Muscle of arm (tissue), 12 donors: ENCODE measurements around the gene ADD2. TPM values are rescaled to one million over a fixed set of nuclear protein-coding genes. Genes with fewer than 3 reads are reported as not detected.
"Not testable (repeated sequence)": the region's sequence is repeated elsewhere in the genome, so short reads cannot be mapped to it uniquely, and the experiment has no call there.

Experiments
- DNase-seq: peaks from one replicate; pipeline ENCODE4 v3.0.0-alpha.2; 2013
- polyA plus RNA-seq, 12 donors: library from polyadenylated mRNA; unstranded; fragments of 120-200 nt; gene quantifications; one replicate each; pipeline ENCODE4 v1.2.1, GENCODE V29; 2013; ENCODE audit not compliant: insufficient read length in 12 of 12

ADD2 gene
- polyA plus RNA-seq, 12 donors = 1.8 to 11.6 (median 2.7) TPM; not detected in 1

GRCh38 chr2:70753031-70753430, 15.0 kb downstream of the ADD2 start:
- no peak for DNase-seq

- no peak for DNase-seq
Observed at GRCh38 chr2:70752396-70752795, 15.6 kb downstream of the ADD2 start.

GRCh38 chr2:70751881-70752280, 16.1 kb downstream of the ADD2 start:
- DNase-seq = no peak

GRCh38 chr2:70750320-70750719, 17.7 kb downstream of the ADD2 start:
- DNase-seq = no peak

- DNase-seq = no peak
Observed at GRCh38 chr2:70748002-70748784, 19.8 kb downstream of the ADD2 start.

GRCh38 chr2:70747284-70747683, 20.7 kb downstream of the ADD2 start:
- no peak for DNase-seq

- no peak for DNase-seq
Observed at GRCh38 chr2:70746094-70746974, 21.7 kb downstream of the ADD2 start.

GRCh38 chr2:70745276-70745825, 22.6 kb downstream of the ADD2 start:
- no peak for DNase-seq

GRCh38 chr2:70744397-70744796, 23.6 kb downstream of the ADD2 start:
- DNase-seq = no peak

- no peak for DNase-seq
Observed at GRCh38 chr2:70743677-70744076, 24.3 kb downstream of the ADD2 start.

- no peak for DNase-seq
Observed at GRCh38 chr2:70743068-70743467, 24.9 kb downstream of the ADD2 start.

- not testable (repeated sequence) for DNase-seq
Observed at GRCh38 chr2:70739492-70739891, 28.5 kb downstream of the ADD2 start.

GRCh38 chr2:70738159-70738558, 29.8 kb downstream of the ADD2 start:
- no peak for DNase-seq

- DNase-seq = no peak
Observed at GRCh38 chr2:70735071-70735470, 32.9 kb downstream of the ADD2 start.

- no peak for DNase-seq
Observed at GRCh38 chr2:70733646-70734180, 34.3 kb downstream of the ADD2 start.

GRCh38 chr2:70732766-70733645, 35.0 kb downstream of the ADD2 start:
- DNase-seq = no peak

GRCh38 chr2:70730730-70731129, 37.3 kb downstream of the ADD2 start:
- no peak for DNase-seq

GRCh38 chr2:70729647-70730046, 38.4 kb downstream of the ADD2 start:
- no peak for DNase-seq

GRCh38 chr2:70728128-70728527, 39.9 kb downstream of the ADD2 start:
- DNase-seq = no peak

- DNase-seq = no peak
Observed at GRCh38 chr2:70726947-70727725, 40.9 kb downstream of the ADD2 start.

GRCh38 chr2:70725505-70725904, 42.5 kb downstream of the ADD2 start:
- DNase-seq = no peak
